ENCODE data around the gene ZNF575.

ZNF575 gene, protein sequence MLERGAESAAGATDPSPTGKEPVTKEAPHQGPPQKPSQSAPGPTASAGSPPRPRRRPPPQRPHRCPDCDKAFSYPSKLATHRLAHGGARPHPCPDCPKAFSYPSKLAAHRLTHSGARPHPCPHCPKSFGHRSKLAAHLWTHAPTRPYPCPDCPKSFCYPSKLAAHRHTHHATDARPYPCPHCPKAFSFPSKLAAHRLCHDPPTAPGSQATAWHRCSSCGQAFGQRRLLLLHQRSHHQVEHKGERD

GRCh38 chr19:43532962-43533545 lies at the start of gene ZNF575:
ZNF575 (plus strand) TSS chr19:43533188; CDS start chr19:43534423, 1,235 bp downstream.
- peak; percentile 96 for DNase-seq (ENCODE audit: low spot score)

- DNase-seq (ENCODE audit: low spot score): no peak
These were observed 49.7 kb upstream of the ZNF575 start for GRCh38 chr19:43483281-43483680.

DNA sequence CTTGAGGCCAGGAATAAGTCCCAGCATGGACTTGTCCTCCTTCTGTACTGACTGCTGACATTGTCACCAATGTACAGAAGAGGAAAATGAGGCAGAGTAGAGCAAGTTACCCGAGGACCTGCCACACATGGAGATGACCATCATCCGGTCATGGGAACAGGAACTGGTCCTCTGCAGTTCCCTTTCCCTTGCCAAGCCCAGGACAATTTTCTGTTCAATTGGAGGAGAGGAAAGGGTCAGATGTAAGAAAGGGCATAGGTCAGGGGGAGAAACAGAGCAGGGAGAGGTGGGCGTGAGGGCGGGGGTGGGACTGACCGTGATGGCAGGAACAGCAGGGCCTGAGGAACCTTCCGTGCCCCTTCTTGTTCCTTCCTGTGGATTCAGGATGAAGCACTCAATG lies 47.0 kb upstream of the ZNF575 start:
- no peak for DNase-seq (ENCODE audit: low spot score)

DNA sequence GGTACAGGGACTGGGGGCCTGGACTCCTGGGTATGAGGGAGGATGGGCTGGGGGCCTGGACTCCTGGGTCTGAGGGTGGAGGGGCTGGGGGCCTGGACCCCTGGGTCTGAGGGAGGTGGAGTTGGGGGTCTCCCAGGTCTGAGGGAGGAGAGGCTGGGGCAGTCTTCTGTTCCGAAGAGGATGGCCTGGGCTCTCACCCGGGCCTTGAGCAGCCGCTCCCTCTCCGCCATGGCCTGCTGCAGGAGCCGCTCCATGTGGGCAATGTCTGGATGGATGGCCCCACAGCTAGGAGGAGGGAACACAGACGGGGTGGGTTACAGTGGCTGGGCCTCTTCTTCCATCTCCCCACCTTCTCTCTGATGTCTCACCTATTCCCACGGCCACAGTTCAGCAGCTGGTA lies 46.6 kb upstream of the ZNF575 start:
- DNase-seq (ENCODE audit: low spot score): no peak

- DNase-seq (ENCODE audit: low spot score): no peak
These were observed 44.8 kb upstream of the ZNF575 start for GRCh38 chr19:43488179-43488578.

DNA sequence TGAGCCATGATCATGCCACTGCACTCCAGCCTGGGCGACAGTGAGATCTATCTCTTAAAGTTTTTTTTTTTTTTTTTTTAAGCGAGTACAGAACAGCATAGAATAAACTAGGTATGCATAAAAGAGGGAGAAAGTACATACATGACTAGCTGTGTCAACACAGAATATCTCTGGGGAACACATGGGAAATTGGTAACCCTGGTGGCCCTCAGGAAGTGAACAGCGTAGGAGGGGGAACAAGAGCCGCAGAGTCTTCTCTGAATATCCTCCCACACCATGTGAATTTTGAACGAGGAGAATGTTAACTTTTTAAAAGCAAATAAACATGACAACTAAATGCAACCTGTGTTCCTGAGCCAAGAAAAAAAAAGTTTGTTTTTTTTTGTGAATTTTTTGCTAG lies 43.7 kb upstream of the ZNF575 start:
- no peak for DNase-seq (ENCODE audit: low spot score)

GRCh38 chr19:43489979-43490599 lies 42.9 kb upstream of the ZNF575 start:
- DNase-seq (ENCODE audit: low spot score): no peak

DNA sequence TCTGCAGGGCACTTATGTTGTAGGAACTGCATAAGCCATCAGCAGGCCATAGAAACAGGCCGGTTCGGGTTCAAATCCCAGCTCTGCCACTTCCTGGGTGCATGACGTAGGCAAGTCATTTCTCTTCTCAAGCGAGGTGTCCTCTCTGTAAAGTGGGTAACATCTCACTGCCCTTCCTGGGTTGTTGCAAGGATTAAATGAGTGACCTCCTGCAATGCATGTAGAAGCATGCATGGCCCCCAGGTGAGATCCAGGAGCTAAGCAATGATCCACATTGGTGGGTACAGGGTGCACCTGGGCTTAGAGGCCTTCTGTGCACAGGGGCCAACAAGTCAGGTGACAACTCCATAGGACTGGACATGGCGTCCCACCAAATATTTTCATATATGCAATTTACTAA lies 42.2 kb upstream of the ZNF575 start:
- no peak for DNase-seq (ENCODE audit: low spot score)

DNA sequence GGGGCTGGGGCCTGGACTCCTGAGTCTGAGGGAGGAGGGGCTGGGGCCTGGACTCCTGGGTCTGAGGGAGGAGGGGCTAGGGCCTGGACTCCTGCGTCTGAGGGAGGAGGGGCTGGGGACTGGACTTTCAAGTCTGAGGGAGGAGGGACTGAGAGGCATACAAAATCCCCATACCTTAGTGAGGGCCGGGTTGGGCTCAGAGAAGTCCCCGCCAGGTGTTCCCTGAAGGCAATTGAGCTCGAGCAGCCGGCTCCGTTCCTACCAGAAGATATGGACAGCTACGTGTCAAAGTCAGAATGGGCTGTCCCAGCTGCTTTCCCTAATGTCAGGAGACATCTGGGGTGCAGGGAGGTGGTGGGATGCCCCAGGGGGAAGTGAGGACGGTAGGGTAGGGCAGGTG lies 37.9 kb upstream of the ZNF575 start:
- no peak for DNase-seq (ENCODE audit: low spot score)

- no peak for DNase-seq (ENCODE audit: low spot score)
These were observed 36.0 kb upstream of the ZNF575 start for GRCh38 chr19:43496960-43497359.

DNA sequence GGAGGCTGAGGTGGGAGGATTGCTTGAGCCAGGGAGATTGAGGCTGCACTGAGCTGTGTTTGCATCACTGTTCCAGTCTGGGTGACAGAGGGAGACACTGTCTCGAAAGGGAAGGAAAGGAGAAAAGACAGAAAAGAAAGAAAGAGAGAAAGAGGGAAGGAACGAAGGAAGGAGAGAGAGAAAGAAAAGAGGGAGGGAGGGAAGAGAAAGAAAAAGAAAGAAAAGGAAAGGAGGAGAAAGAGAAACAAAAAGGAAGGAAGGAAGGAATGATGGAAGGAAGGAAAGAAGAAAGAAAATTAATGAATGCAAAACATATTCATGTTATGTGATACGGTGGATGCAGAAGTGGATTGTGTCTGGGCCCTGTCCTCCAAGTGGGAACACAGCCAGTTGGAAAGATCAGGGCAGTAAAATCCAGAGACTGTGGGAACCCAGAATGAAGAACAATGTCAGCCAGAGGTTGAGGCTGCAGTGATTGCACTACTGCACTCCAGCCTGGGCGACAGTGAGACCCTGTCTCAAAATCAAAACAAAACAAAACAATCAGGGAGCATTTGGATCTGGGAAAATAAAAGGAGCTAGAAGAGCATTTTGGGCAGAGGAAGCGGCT lies 34.6 kb upstream of the ZNF575 start:
- no peak for DNase-seq (ENCODE audit: low spot score)

- DNase-seq (ENCODE audit: low spot score): no peak
These were observed 33.9 kb upstream of the ZNF575 start for GRCh38 chr19:43499042-43499441.

DNA sequence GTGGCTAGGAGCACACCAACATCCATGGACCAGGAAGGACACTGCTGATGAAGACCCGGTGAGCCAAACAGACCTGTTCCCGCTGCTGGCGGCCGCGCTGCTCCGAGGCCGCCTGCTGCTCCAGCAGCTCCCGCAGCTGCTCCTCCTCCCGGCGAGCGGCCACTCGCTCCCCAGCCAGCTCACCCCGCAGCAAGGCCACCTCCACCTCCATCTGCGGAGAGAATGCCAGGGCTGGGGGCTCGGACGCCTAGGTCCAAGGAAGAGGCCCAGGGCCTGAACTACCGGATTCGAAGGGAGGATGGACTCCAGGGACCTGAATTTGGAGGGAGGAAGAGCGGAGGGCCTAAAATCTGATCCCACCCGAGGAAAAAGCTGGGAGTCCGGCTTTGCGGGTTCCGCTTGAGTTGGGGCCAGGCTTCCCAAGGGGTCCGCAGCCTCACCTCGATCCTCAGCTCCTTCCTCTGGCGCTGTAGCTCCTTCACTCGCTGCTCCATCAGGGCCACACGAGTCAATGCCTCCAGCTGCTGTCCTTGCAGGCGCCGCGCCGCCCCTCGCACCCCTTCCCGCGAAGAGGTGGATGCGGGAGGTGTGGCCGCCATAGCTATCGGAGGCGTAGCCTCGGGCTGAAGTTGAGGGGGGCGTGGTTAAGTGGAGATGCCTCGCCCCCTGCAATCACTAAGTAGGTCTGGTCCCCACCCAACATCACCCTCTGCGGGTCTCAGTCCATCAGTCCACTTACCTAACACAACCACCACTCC lies 31.1 kb upstream of the ZNF575 start:
- no peak for DNase-seq (ENCODE audit: low spot score)

GRCh38 chr19:43502419-43502976 lies 30.5 kb upstream of the ZNF575 start:
- DNase-seq (ENCODE audit: low spot score): no peak

DNA sequence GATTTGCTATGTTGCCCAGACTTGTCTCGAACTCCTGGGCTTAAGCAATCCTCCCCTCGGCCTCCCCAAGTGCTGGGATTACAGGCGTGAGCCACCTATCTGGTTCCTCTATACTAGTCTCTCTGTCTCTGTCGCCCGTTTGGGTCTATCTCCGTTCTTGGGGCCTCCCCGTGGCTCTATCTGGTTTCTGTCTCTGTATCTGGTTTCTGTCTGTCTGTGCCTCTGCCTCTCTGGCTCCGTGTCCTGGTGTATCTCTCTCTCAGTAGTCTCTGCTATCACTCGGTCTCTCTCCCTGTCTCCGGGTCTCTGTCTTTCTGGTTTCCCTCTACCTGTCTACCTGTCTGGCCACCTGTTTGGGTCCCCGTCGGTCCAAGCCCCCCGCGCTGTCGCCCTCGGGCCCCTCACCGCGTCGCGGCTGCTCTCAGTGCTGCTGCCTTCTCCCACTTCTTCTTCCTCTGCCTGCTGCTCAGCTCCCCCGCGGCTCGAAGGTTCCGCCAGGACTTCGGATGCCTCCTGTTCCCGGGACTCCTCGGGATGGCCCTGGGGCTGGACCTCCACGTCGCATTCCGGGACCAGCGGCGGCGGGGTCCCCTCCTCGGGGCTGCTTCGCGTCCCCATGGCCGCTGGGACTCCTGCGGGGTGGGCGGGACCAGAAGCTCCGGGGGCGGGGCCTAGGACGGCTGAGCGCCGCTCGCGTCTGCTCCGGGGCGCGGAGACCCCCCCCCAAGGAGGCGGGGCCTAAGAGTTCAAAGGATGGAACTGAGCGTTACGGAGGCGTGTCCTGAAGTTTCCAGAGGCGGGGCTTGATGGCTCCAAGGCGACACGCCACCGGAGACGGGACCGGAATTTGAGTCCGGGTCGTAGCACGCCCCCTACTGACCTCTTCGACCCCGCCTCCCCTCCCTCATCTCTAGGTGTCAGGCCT lies 29.2 kb upstream of the ZNF575 start:
- peak; percentile 82 for DNase-seq (ENCODE audit: low spot score)

DNA sequence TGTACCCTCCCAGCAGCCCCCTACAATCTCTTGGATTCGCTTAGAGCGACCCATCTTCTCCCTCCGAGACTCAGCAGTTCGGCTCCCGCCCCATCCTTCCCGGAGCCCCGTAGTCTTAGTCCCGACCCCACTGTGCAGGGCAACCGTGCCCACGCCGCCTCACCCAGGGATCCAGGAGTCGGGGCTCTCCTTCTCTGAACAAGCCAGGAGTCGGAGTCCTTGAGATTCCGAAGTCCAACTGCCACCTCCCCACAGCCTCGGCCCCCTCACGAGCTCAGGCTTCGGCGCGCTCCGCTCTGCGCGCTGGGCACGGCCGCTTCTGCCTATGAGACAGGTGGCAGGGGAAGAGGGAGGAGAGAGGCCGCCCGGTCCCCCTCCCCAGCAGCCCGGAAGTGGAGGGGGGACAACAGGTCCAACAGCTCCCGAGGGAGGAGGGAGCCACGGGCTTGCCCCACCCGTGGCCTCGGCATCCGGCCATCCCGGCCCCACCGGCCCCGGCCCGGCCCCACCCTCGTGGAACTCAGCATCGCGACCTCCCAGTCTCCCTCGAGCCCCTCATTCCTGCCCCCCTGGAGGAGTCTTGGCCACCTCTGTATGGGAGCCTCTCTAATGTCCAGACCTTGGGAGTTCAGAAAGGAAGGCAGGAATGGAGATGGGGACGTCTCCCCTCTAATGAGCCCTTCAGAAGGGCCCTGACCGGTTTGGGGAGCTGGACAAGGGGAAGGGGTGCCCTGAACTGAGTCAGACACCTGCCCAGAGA lies 28.4 kb upstream of the ZNF575 start, which contains the start of gene PHLDB3:
TSS of gene PHLDB3 (minus strand) at position 321 of the 760 bp plus-strand sequence. CDS start 628 bp downstream, outside the sequence.
- peak; percentile 47 for DNase-seq (ENCODE audit: low spot score)

GRCh38 chr19:43505186-43505456 lies 27.9 kb upstream of the ZNF575 start:
- no peak for DNase-seq (ENCODE audit: low spot score)

DNA sequence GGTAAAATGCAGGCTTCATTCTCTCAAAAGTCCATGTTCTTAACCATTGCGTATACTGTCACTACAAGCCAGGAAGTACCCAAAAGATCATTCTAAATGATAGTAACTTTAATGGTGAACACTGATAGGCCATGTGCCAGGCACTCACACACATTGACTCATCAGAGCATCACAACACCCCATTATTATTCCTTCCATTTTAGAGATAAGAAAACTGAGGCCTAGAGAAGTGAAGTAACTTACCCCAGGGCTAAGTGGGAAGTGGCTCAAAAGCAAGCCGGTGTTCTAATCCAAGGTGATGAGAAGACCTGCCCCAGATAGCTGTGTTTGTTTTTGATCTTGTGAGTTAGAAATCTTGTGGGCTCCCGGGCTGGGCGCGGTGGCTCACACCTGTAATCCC lies 27.0 kb upstream of the ZNF575 start:
- no peak for DNase-seq (ENCODE audit: low spot score)

DNA sequence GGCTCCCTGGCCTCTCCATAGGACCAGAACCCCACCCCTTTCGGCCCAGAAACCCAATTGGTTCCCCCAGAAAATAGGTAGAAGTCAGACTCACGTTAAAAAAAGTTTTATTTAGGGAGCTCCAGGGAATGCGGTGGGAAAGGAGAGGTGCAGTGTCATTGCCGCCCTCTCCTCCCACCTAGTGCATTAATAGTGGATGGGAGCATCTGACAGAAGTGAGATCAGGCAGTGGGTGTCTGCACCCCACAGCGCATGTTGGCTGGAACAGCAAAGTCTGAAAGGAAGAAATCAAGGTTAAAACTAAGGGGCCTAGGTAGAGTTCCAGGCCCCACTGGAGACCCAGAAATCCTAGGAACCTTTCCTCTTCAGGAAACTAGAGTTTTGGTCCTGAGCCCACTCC lies 26.4 kb upstream of the ZNF575 start:
- DNase-seq (ENCODE audit: low spot score): no peak

DNA sequence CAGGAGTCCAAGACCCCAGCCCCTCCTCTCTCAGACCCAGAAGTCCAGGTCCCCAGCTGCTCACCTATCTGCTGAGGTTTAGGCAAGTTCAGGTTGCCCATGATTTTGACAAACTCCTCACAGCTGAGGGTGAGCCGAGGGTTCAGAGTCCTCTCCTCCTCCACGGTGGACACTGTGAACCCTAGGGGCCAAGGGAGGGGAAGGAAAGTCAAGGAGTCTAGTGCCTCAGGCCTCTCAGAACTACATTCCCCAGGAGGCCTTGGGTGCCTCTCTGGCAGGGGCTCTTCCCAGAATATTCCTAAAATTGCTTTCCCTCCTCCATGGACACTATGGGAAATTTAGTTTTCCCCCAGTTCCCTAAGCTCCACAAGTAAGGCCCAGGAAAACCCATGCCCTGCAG lies 25.1 kb upstream of the ZNF575 start:
- DNase-seq (ENCODE audit: low spot score): peak; percentile 44
